GM21576 (cell line): ENCODE data around the gene LSM3.
A peak's percentile ranks its signal among the peaks of the same experiment; 100 is the strongest.

Source experiments
- ATAC-seq: cut with Tn5 transposase; IDR thresholded peaks from one replicate; pipeline ENCODE4 v1.9.1; 2021; ENCODE audit warnings: mild to moderate bottlenecking, moderate library complexity; ENCODE audit not compliant: unreplicated experiment

LSM3 gene

GRCh38 chr3:14142567-14143270 lies 35.9 kb upstream of the LSM3 start:
- ATAC-seq, result no peak

GRCh38 chr3:14143271-14144225 lies 35.1 kb upstream of the LSM3 start:
- ATAC-seq, result no peak

- peak; percentile 95 for ATAC-seq
Measured at GRCh38 chr3:14144423-14145075, 34.1 kb upstream of the LSM3 start.

GRCh38 chr3:14145236-14145635 lies 33.4 kb upstream of the LSM3 start:
- no peak for ATAC-seq

- no peak for ATAC-seq
Measured at GRCh38 chr3:14145670-14146380, 32.8 kb upstream of the LSM3 start.

GRCh38 chr3:14146381-14147065 lies 32.1 kb upstream of the LSM3 start:
- no peak for ATAC-seq

GRCh38 chr3:14147066-14147435 lies 31.6 kb upstream of the LSM3 start:
- no peak for ATAC-seq

GRCh38 chr3:14147617-14148016 lies 31.0 kb upstream of the LSM3 start:
- ATAC-seq, result no peak

GRCh38 chr3:14148041-14148985 lies 30.3 kb upstream of the LSM3 start:
- no peak for ATAC-seq

- ATAC-seq, result no peak
Measured at GRCh38 chr3:14150078-14150477, 28.5 kb upstream of the LSM3 start.

- ATAC-seq, result no peak
Measured at GRCh38 chr3:14150491-14151230, 28.0 kb upstream of the LSM3 start.

- no peak for ATAC-seq
Measured at GRCh38 chr3:14151471-14152083, 27.0 kb upstream of the LSM3 start.

- ATAC-seq, result no peak
Measured at GRCh38 chr3:14152233-14152962, 26.2 kb upstream of the LSM3 start.

- ATAC-seq, result no peak
Measured at GRCh38 chr3:14152963-14153355, 25.7 kb upstream of the LSM3 start.

- no peak for ATAC-seq
Measured at GRCh38 chr3:14153663-14154062, 25.0 kb upstream of the LSM3 start.

GRCh38 chr3:14154276-14154675 lies 24.3 kb upstream of the LSM3 start:
- ATAC-seq, result no peak

- no peak for ATAC-seq
Measured at GRCh38 chr3:14154895-14155440, 23.6 kb upstream of the LSM3 start.
